WERI-Rb-1 (cell line): ENCODE measurements around the gene STAB1.
A peak's percentile ranks its signal among the peaks of the same experiment; 100 is the strongest.

Experiments used
- DNase-seq: peaks from one replicate; pipeline ENCODE4 v3.0.0-alpha.2; 2020
- H3K27ac ChIP-seq: fragments of 250-450 bp; sonication (Bioruptor Pico); 2 replicates; pipeline ENCODE4 v1.5.1; 2020; ENCODE audit warnings: mild to moderate bottlenecking, moderate library complexity
- H3K27me3 ChIP-seq: fragments of 250-450 bp; sonication (Bioruptor Pico); 2 replicates; pipeline ENCODE4 v1.5.1; 2021; ENCODE audit warnings: mild to moderate bottlenecking, low read depth, moderate library complexity; ENCODE audit not compliant: insufficient read depth, severe bottlenecking
- H3K36me3 ChIP-seq: fragments of 250-450 bp; sonication (Bioruptor Pico); 2 replicates; pipeline ENCODE4 v1.5.1; 2020; ENCODE audit warnings: mild to moderate bottlenecking, moderate library complexity
- H3K4me3 ChIP-seq: 2 replicates; pipeline ENCODE4 v1.5.1; 2011; ENCODE audit warnings: low read depth, mild to moderate bottlenecking, control low read depth, low read length
- H3K9me3 ChIP-seq: fragments of 250-450 bp; sonication (Bioruptor Pico); 2 replicates; pipeline ENCODE4 v1.5.1; 2021; ENCODE audit warnings: mild to moderate bottlenecking, moderate library complexity; ENCODE audit not compliant: severe bottlenecking
- CTCF ChIP-seq: IDR thresholded peaks from 2 replicates; pipeline ENCODE4 v1.5.1; 2011; ENCODE audit warnings: low read depth, mild to moderate bottlenecking, control low read depth, inconsistent platforms, low read length

STAB1 gene

GRCh38 chr3:52494886-52495495, at the start of gene STAB1:
TSS of gene STAB1 (plus strand) at chr3:52495338. CDS start at chr3:52495414, 76 bp downstream.
- Histone ChIP-seq H3K36me3 (peaks cover 37% of the 10 kb centered on the region), H3K4me3 (no peak within 1 kb of the TSS), H3K9me3 (no peaks in the 10 kb centered on the region), H3K27ac (peak within 1 kb of the TSS; percentile 43), H3K27me3 (no peaks in the 10 kb centered on the region)
- no peak for TF ChIP-seq CTCF
- DNase-seq: no peak

GRCh38 chr3:52446042-52446441, 49.1 kb upstream of the STAB1 start:
- Histone ChIP-seq H3K27ac (peak overlapping the region; percentile 1; the same call in 1 of the 2 replicates), H3K4me3 (no peak overlapping the region), H3K36me3 (no peaks in the 10 kb centered on the region), H3K9me3 (no peaks in the 10 kb centered on the region), H3K27me3 (no peaks in the 10 kb centered on the region)
- no peak for TF ChIP-seq CTCF
- DNase-seq: no peak

GRCh38 chr3:52446631-52447511, 48.3 kb upstream of the STAB1 start:
- TF ChIP-seq CTCF: peak; percentile 99
- Histone ChIP-seq H3K27ac (peak overlapping the region; percentile 1; the same call in 1 of the 2 replicates), H3K27me3 (no peaks in the 10 kb centered on the region), H3K9me3 (no peaks in the 10 kb centered on the region), H3K4me3 (no peak overlapping the region), H3K36me3 (no peaks in the 10 kb centered on the region)
- peak; percentile 76 for DNase-seq

- no peak overlapping the region for H3K4me3 ChIP-seq
- no peak overlapping the region for H3K27ac ChIP-seq
- no peak for DNase-seq
- no peak for TF ChIP-seq CTCF
- no peaks in the 10 kb centered on the region for H3K9me3 ChIP-seq
- no peaks in the 10 kb centered on the region for H3K27me3 ChIP-seq
- H3K36me3 ChIP-seq: no peaks in the 10 kb centered on the region
Observed at GRCh38 chr3:52447512-52448355, 47.4 kb upstream of the STAB1 start.

- no peaks in the 10 kb centered on the region for H3K9me3 ChIP-seq
- no peak overlapping the region for H3K4me3 ChIP-seq
- no peak for DNase-seq
- no peaks in the 10 kb centered on the region for H3K27me3 ChIP-seq
- no peaks in the 10 kb centered on the region for H3K36me3 ChIP-seq
- TF ChIP-seq CTCF: no peak
- no peak overlapping the region for H3K27ac ChIP-seq
Observed at GRCh38 chr3:52450489-52451236, 44.5 kb upstream of the STAB1 start.
